Uterus (tissue), 2 donors: ENCODE data around the gene DOCK4.

Source experiments
- CTCF ChIP-seq, 4 experiments: fragments of 200-600 bp in 2 of 4; fragments of 450-650 bp in 2 of 4; sonication (generic) in 2 of 4; IDR thresholded peaks; one replicate each; pipeline ENCODE4 v1.5.1; 2016 to 2019; ENCODE audit warnings: antibody characterized with exemption in 4 of 4, mild to moderate bottlenecking in 2 of 4, moderate library complexity in 1 of 4
- POLR2A ChIP-seq, 2 donors: fragments of 450-650 bp; IDR thresholded peaks; one replicate each; pipeline ENCODE4 v1.6.1; 2016; ENCODE audit warnings: antibody characterized with exemption in 2 of 2, mild to moderate bottlenecking in 1 of 2, moderate library complexity in 1 of 2

- TF ChIP-seq CTCF (IDR thresholded peaks at IDR 0.05) (no peak), POLR2A (IDR thresholded peaks at IDR 0.05) (no peak)
These were observed 37.3 kb downstream of the DOCK4 start for GRCh38 chr7:112168915-112169314.
